Fibroblast of lung (primary cell): ENCODE data around the gene CEACAM18.

ENCODE experiments used
- CTCF ChIP-seq, 2 donors: IDR thresholded peaks in 1 of 2; conservative IDR thresholded peaks in 1 of 2; 1 replicate in 1 of 2; 2 replicates in 1 of 2; pipeline ENCODE4 v1.5.1; 2011 to 2012; ENCODE audit warnings: low read length in 2 of 2, control low read depth in 1 of 2, inconsistent platforms in 1 of 2, low read depth in 1 of 2, mild to moderate bottlenecking in 1 of 2
- EZH2 ChIP-seq: IDR thresholded peaks from 2 replicates; pipeline ENCODE4 v1.5.1; 2012; ENCODE audit warnings: low read length, control low read depth, mild to moderate bottlenecking; ENCODE audit errors: missing control alignments

GRCh38 chr19:51513968-51514367 lies 35.6 kb downstream of the CEACAM18 start:
- TF ChIP-seq CTCF (conservative IDR thresholded peaks at IDR 0.05 in 1 of 2, IDR thresholded peaks at IDR 0.05 in 1 of 2; ENCODE audit: low read depth in 1 of 2, low read length in 2 of 2) = no peak
- no peak for TF ChIP-seq EZH2
